Fibroblast of pulmonary artery (primary cell): ENCODE results near the gene TNFAIP3.

Source experiments
- DNase-seq: peaks from one replicate; pipeline ENCODE4 v3.0.0-alpha.2; 2010; ENCODE audit warnings: low read depth
- H3K4me3 ChIP-seq: replicated peaks from 2 replicates; pipeline ENCODE4 v1.5.1; 2011; ENCODE audit warnings: low read depth, mild to moderate bottlenecking, control low read depth, low read length, moderate library complexity
- CTCF ChIP-seq: IDR thresholded peaks from 2 replicates; pipeline ENCODE4 v1.5.1; 2011; ENCODE audit warnings: mild to moderate bottlenecking, control low read depth, low read length, inconsistent platforms; ENCODE audit errors: missing control alignments

TNFAIP3 gene

GRCh38 chr6:137864812-137865508, 2.1 kb upstream of the TNFAIP3 start:
- H3K4me3 ChIP-seq, result no peak overlapping the region
- no peak for DNase-seq
- TF ChIP-seq CTCF, result no peak

- no peak for DNase-seq
- TF ChIP-seq CTCF, result no peak
- peak overlapping the region; percentile 57 for H3K4me3 ChIP-seq
Measured at GRCh38 chr6:137866200-137866913, 702 bp upstream of the TNFAIP3 start.

- no peak for DNase-seq
- no peak for TF ChIP-seq CTCF
Measured at GRCh38 chr6:137867685-137868509, 838 bp downstream of the TNFAIP3 start.

GRCh38 chr6:137868721-137869548, 1.9 kb downstream of the TNFAIP3 start:
- no peak for DNase-seq
- TF ChIP-seq CTCF, result peak; percentile 9
- peak overlapping the region; percentile 93 for H3K4me3 ChIP-seq

More at GRCh38 chr6:137867685-137868509, 838 bp downstream of the TNFAIP3 start:
- H3K4me3 ChIP-seq, result peak overlapping the region; percentile 93

GRCh38 chr6:137869549-137870307, 2.7 kb downstream of the TNFAIP3 start:
- DNase-seq, result no peak
- H3K4me3 ChIP-seq, result peak overlapping the region; percentile 93
- TF ChIP-seq CTCF, result peak; percentile 13

GRCh38 chr6:137870308-137870644, 3.2 kb downstream of the TNFAIP3 start:
- H3K4me3 ChIP-seq, result peak overlapping the region; percentile 93
- TF ChIP-seq CTCF, result no peak
- DNase-seq, result no peak
